HEK293T (cell line): ENCODE data around the gene HAUS1.

ENCODE experiments used
- BHLHE40 ChIP-seq: fragments of 450-650 bp; IDR thresholded peaks from 2 replicates; pipeline ENCODE4 v1.6.1; 2016; ENCODE audit warnings: mild to moderate bottlenecking, moderate library complexity, borderline replicate concordance
- FOXA1 ChIP-seq: fragments of 450-650 bp; IDR thresholded peaks from 2 replicates; pipeline ENCODE4 v1.6.1; 2016; ENCODE audit warnings: mild to moderate bottlenecking
- FOXK2 ChIP-seq: fragments of 450-650 bp; IDR thresholded peaks from 2 replicates; pipeline ENCODE4 v1.6.1; 2016; ENCODE audit warnings: mild to moderate bottlenecking
- FOXM1 ChIP-seq: fragments of 450-650 bp; IDR thresholded peaks from 2 replicates; pipeline ENCODE4 v1.6.1; 2017; ENCODE audit warnings: mild to moderate bottlenecking, borderline replicate concordance
- HDGF ChIP-seq: fragments of 450-650 bp; IDR thresholded peaks from 2 replicates; pipeline ENCODE4 v1.6.1; 2017; ENCODE audit warnings: antibody characterized with exemption, borderline replicate concordance
- SP1 ChIP-seq: fragments of 450-650 bp; IDR thresholded peaks from 2 replicates; pipeline ENCODE4 v1.6.1; 2017
- SUZ12 ChIP-seq: fragments of 450-650 bp; IDR thresholded peaks from 2 replicates; pipeline ENCODE4 v1.6.1; 2016; ENCODE audit warnings: mild to moderate bottlenecking

GRCh38 chr18:46113751-46114150 is 9.6 kb downstream of the HAUS1 start:
- TF ChIP-seq HDGF, result no peak
- no peak for TF ChIP-seq SUZ12
- no peak for TF ChIP-seq FOXK2
- TF ChIP-seq BHLHE40, result no peak
- TF ChIP-seq FOXA1, result no peak
- no peak for TF ChIP-seq FOXM1
- no peak for TF ChIP-seq SP1
